ENCODE measurements around the gene MSH4.
A peak's percentile ranks its signal among the peaks of the same experiment; 100 is the strongest.
"Not testable (repeated sequence)": the region's sequence is repeated elsewhere in the genome, so short reads cannot be mapped to it uniquely, and the experiment has no call there.

MSH4 gene

GRCh38 chr1:75838079-75838478, 41.4 kb downstream of the MSH4 start:
- no peak overlapping the region for H3K4me3 Mint-ChIP-seq

GRCh38 chr1:75841421-75841820, 44.7 kb downstream of the MSH4 start:
- Mint-ChIP-seq H3K36me3 (no peaks in the 10 kb centered on the region), H3K4me3 (no peak overlapping the region), H3K27ac (no peak overlapping the region), H3K4me1 (no peaks in the 10 kb centered on the region), H3K9me3 (peaks cover 4% of the 10 kb centered on the region)
- DNase-seq (ENCODE audit: low spot score in 2 of 2): no peak
- ATAC-seq: no peak

More at GRCh38 chr1:75838079-75838478, 41.4 kb downstream of the MSH4 start:
- H3K27ac Mint-ChIP-seq: no peak overlapping the region
- H3K4me1 Mint-ChIP-seq: no peaks in the 10 kb centered on the region
- no peaks in the 10 kb centered on the region for H3K36me3 Mint-ChIP-seq
- ATAC-seq (no peak), DNase-seq (ENCODE audit: low spot score in 2 of 2) (no peak)
- H3K9me3 Mint-ChIP-seq: peaks cover 8% of the 10 kb centered on the region

GRCh38 chr1:75845576-75845975, 48.9 kb downstream of the MSH4 start:
- Mint-ChIP-seq H3K36me3 (no peaks in the 10 kb centered on the region), H3K9me3 (no peaks in the 10 kb centered on the region), H3K4me1 (no peaks in the 10 kb centered on the region), H3K4me3 (no peak overlapping the region), H3K27ac (no peak overlapping the region)
- DNase-seq (ENCODE audit: low spot score in 2 of 2): no peak
- ATAC-seq: peak; percentile 46

GRCh38 chr1:75855010-75855409, 58.3 kb downstream of the MSH4 start:
- no peak for DNase-seq (ENCODE audit: low spot score in 2 of 2)
- no peaks in the 10 kb centered on the region for H3K4me1 Mint-ChIP-seq
- no peak overlapping the region for H3K4me3 Mint-ChIP-seq
- no peaks in the 10 kb centered on the region for H3K9me3 Mint-ChIP-seq
- H3K27ac Mint-ChIP-seq: no peak overlapping the region
- no peak for ATAC-seq
- no peaks in the 10 kb centered on the region for H3K36me3 Mint-ChIP-seq

- Mint-ChIP-seq H3K4me3 (no peak overlapping the region), H3K36me3 (no peaks in the 10 kb centered on the region), H3K4me1 (no peaks in the 10 kb centered on the region), H3K9me3 (no peaks in the 10 kb centered on the region), H3K27ac (no peak overlapping the region)
- ATAC-seq (no peak), DNase-seq (ENCODE audit: low spot score in 2 of 2) (no peak)
Observed at GRCh38 chr1:75855734-75856133, 59.1 kb downstream of the MSH4 start.

- Mint-ChIP-seq H3K36me3 (no peaks in the 10 kb centered on the region), H3K27ac (no peak overlapping the region), H3K4me3 (no peak overlapping the region), H3K4me1 (no peaks in the 10 kb centered on the region), H3K9me3 (no peaks in the 10 kb centered on the region)
- no peak for ATAC-seq
- no peak for DNase-seq (ENCODE audit: low spot score in 2 of 2)
Observed at GRCh38 chr1:75861831-75862230, 65.1 kb downstream of the MSH4 start.

- DNase-seq (ENCODE audit: low spot score in 2 of 2) (no peak), ATAC-seq (no peak)
- Mint-ChIP-seq H3K36me3 (no peaks in the 10 kb centered on the region), H3K9me3 (no peaks in the 10 kb centered on the region), H3K4me1 (no peaks in the 10 kb centered on the region), H3K27ac (no peak overlapping the region), H3K4me3 (no peak overlapping the region)
Observed at GRCh38 chr1:75870951-75871350, 74.3 kb downstream of the MSH4 start.

GRCh38 chr1:75879985-75880384, 83.3 kb downstream of the MSH4 start:
- DNase-seq (ENCODE audit: low spot score in 2 of 2) (no peak), ATAC-seq (no peak)
- no peaks in the 10 kb centered on the region for H3K9me3 Mint-ChIP-seq
- H3K4me1 Mint-ChIP-seq: no peaks in the 10 kb centered on the region
- no peaks in the 10 kb centered on the region for H3K36me3 Mint-ChIP-seq
- no peak overlapping the region for H3K27ac Mint-ChIP-seq
- no peak overlapping the region for H3K4me3 Mint-ChIP-seq

- Mint-ChIP-seq H3K9me3 (no peaks in the 10 kb centered on the region), H3K4me1 (no peaks in the 10 kb centered on the region), H3K4me3 (no peak overlapping the region), H3K36me3 (no peaks in the 10 kb centered on the region), H3K27ac (no peak overlapping the region)
- DNase-seq (ENCODE audit: low spot score in 2 of 2): no peak
- no peak for ATAC-seq
Observed at GRCh38 chr1:75884437-75884836, 87.8 kb downstream of the MSH4 start.

GRCh38 chr1:75901371-75901770, 104.7 kb downstream of the MSH4 start:
- H3K27ac Mint-ChIP-seq: no peak overlapping the region
- no peaks in the 10 kb centered on the region for H3K9me3 Mint-ChIP-seq
- no peaks in the 10 kb centered on the region for H3K36me3 Mint-ChIP-seq
- DNase-seq (ENCODE audit: low spot score in 2 of 2) (no peak), ATAC-seq (no peak)
- no peak overlapping the region for H3K4me3 Mint-ChIP-seq
- H3K4me1 Mint-ChIP-seq: no peaks in the 10 kb centered on the region

- no peaks in the 10 kb centered on the region for H3K4me1 Mint-ChIP-seq
- DNase-seq (ENCODE audit: low spot score in 2 of 2) (no peak), ATAC-seq (no peak)
- peaks cover 5% of the 10 kb centered on the region for H3K9me3 Mint-ChIP-seq
- H3K36me3 Mint-ChIP-seq: no peaks in the 10 kb centered on the region
- H3K4me3 Mint-ChIP-seq: no peak overlapping the region
- H3K27ac Mint-ChIP-seq: no peak overlapping the region
Observed at GRCh38 chr1:75908717-75909152, 112.1 kb downstream of the MSH4 start.

- H3K4me3 Mint-ChIP-seq: no peak overlapping the region
- H3K27ac Mint-ChIP-seq: no peak overlapping the region
- no peaks in the 10 kb centered on the region for H3K36me3 Mint-ChIP-seq
- no peak for ATAC-seq
- no peaks in the 10 kb centered on the region for H3K9me3 Mint-ChIP-seq
- DNase-seq (ENCODE audit: low spot score in 2 of 2): no peak
- no peaks in the 10 kb centered on the region for H3K4me1 Mint-ChIP-seq
Observed at GRCh38 chr1:75916834-75917233, 120.2 kb downstream of the MSH4 start.

- no peak for ATAC-seq
Observed at GRCh38 chr1:75922698-75923097, 126.0 kb downstream of the MSH4 start.

GRCh38 chr1:75932304-75932703, 135.6 kb downstream of the MSH4 start, which contains the start of gene ASB17:
Gene ASB17 (minus strand): TSS chr1:75932404. CDS start chr1:75932291, 113 bp downstream.
- no peak for DNase-seq (ENCODE audit: low spot score in 2 of 2)
- Mint-ChIP-seq H3K27ac (no peak within 1 kb of the TSS), H3K36me3 (no peaks in the 10 kb centered on the region), H3K9me3 (no peaks in the 10 kb centered on the region), H3K4me1 (no peaks in the 10 kb centered on the region), H3K4me3 (no peak within 1 kb of the TSS)
- no peak for ATAC-seq

More at GRCh38 chr1:75922698-75923097, 126.0 kb downstream of the MSH4 start:
- no peak overlapping the region for H3K27ac Mint-ChIP-seq
- DNase-seq (ENCODE audit: low spot score in 2 of 2): no peak
- H3K36me3 Mint-ChIP-seq: no peaks in the 10 kb centered on the region
- H3K4me1 Mint-ChIP-seq: no peaks in the 10 kb centered on the region
- H3K9me3 Mint-ChIP-seq: no peaks in the 10 kb centered on the region
- no peak overlapping the region for H3K4me3 Mint-ChIP-seq

- H3K36me3 Mint-ChIP-seq: no peaks in the 10 kb centered on the region
- ATAC-seq (no peak), DNase-seq (ENCODE audit: low spot score in 2 of 2) (no peak)
- H3K4me3 Mint-ChIP-seq: no peak overlapping the region
- H3K4me1 Mint-ChIP-seq: no peaks in the 10 kb centered on the region
- no peak overlapping the region for H3K27ac Mint-ChIP-seq
- peaks cover 3% of the 10 kb centered on the region for H3K9me3 Mint-ChIP-seq
Observed at GRCh38 chr1:75937034-75937433, 140.4 kb downstream of the MSH4 start.

- ATAC-seq; H3K27ac Mint-ChIP-seq; H3K36me3 Mint-ChIP-seq; H3K4me1 Mint-ChIP-seq; H3K4me3 Mint-ChIP-seq; DNase-seq (ENCODE audit: low spot score in 2 of 2); H3K9me3 Mint-ChIP-seq: not testable (repeated sequence)
Observed at GRCh38 chr1:75943037-75943436, 146.4 kb downstream of the MSH4 start.

- Mint-ChIP-seq H3K4me1 (no peaks in the 10 kb centered on the region), H3K27ac (no peak overlapping the region), H3K4me3 (no peak overlapping the region), H3K9me3 (peaks cover 4% of the 10 kb centered on the region), H3K36me3 (no peaks in the 10 kb centered on the region)
- ATAC-seq (no peak), DNase-seq (ENCODE audit: low spot score in 2 of 2) (no peak)
Observed at GRCh38 chr1:75950176-75950575, 153.5 kb downstream of the MSH4 start.
